ENCODE measurements around the gene TFPI.

- TF ChIP-seq CTCF (IDR thresholded peaks at IDR 0.05): no peak
- no peak for TF ChIP-seq POLR2A (IDR thresholded peaks at IDR 0.05)
Observed at GRCh38 chr2:187514930-187515329, 39.3 kb downstream of the TFPI start.
